ENCODE measurements around the gene ARHGEF28. TPM values are rescaled to one million over a fixed set of nuclear protein-coding genes. Genes with fewer than 3 reads are reported as not detected.
A peak's percentile ranks its signal among the peaks of the same experiment; 100 is the strongest.

The ARHGEF28 gene
- total and polyA plus RNA-seq, 8 donors = 13.9 to 156 (median 55.7) TPM

DNA sequence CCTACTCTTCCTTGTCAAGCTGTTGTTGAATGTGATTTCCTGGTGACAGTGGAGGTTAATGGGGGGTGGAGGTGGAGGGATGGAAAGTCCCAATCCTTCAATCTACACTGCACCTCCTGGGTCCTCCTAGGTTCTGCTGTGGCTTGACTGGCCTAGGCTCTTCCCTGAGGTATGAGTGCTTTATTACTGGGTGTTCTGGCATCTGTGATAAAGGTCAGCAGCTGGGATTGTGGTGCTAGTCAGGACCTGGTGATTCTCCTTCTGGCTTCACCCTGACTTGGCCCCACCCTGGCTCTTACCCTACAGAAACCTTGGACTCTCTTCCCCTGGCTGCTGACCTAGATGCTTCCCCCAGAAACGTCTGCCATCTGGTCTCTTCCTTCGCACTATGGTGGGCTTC, 194.3 kb downstream of the ARHGEF28 start:
- intact Hi-C loops (cut with DNase I; ENCODE audit: low total_unique reads) = no loop called here
- DNase-seq = no peak
- H3K36me3 ChIP-seq = no peaks in the 10 kb centered on the region
- no peak overlapping the region for H3K27ac ChIP-seq
- 62 to 83% (median 80%) methylated on average over 2 of the region's 2 CpGs for WGBS, 5 donors
- H3K27me3 ChIP-seq = no peaks in the 10 kb centered on the region
- TF ChIP-seq POLR2AphosphoS5 (IDR thresholded peaks at IDR 0.05) (no peak), POLR2A (IDR thresholded peaks at IDR 0.05) (no peak), EP300 (IDR thresholded peaks at IDR 0.05) (no peak)
- TF ChIP-seq, protein P1, sequence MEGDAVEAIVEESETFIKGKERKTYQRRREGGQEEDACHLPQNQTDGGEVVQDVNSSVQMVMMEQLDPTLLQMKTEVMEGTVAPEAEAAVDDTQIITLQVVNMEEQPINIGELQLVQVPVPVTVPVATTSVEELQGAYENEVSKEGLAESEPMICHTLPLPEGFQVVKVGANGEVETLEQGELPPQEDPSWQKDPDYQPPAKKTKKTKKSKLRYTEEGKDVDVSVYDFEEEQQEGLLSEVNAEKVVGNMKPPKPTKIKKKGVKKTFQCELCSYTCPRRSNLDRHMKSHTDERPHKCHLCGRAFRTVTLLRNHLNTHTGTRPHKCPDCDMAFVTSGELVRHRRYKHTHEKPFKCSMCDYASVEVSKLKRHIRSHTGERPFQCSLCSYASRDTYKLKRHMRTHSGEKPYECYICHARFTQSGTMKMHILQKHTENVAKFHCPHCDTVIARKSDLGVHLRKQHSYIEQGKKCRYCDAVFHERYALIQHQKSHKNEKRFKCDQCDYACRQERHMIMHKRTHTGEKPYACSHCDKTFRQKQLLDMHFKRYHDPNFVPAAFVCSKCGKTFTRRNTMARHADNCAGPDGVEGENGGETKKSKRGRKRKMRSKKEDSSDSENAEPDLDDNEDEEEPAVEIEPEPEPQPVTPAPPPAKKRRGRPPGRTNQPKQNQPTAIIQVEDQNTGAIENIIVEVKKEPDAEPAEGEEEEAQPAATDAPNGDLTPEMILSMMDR (IDR thresholded peaks at IDR 0.05) = no peak
- H3K4me3 ChIP-seq = no peak overlapping the region
- peaks cover 10 to 39% (median 24%) of the 10 kb centered on the region in 4 donors for H3K4me1 ChIP-seq
- no peaks in the 10 kb centered on the region for H3K9me3 ChIP-seq

DNA sequence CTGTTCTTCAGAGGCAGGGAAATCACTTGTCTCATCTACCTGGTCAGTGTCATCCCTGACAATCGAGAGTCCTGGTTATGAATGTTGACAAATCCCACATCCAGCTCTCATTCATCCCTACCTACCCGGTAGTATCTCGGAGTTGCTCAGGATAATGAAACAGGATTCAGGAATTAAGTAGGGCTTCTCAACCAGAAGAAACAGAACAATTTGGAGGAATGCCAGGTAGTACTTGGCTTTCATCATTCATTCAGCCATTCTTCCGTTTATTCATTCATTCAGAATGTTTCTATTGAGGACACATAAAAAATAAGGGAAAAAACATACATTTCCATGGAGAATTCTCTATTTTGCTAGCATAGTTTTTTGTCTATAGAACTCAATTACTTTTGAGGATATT, 195.0 kb downstream of the ARHGEF28 start:
- Histone ChIP-seq H3K27me3 (no peaks in the 10 kb centered on the region), H3K4me1 (peaks cover 10 to 39% (median 24%) of the 10 kb centered on the region in 4 donors), H3K9me3 (no peaks in the 10 kb centered on the region), H3K27ac (no peak overlapping the region), H3K36me3 (no peaks in the 10 kb centered on the region), H3K4me3 (no peak overlapping the region)
- TF ChIP-seq, protein P1 (IDR thresholded peaks at IDR 0.05) = no peak
- no peak for TF ChIP-seq POLR2A (IDR thresholded peaks at IDR 0.05)
- TF ChIP-seq POLR2AphosphoS5 (IDR thresholded peaks at IDR 0.05) = no peak
- TF ChIP-seq EP300 (IDR thresholded peaks at IDR 0.05) = no peak
- intact Hi-C loops (cut with DNase I; ENCODE audit: low total_unique reads) = no loop called here
- no peak for DNase-seq
- 70 to 80% (median 76%) methylated on average over 4 of the region's 4 CpGs for WGBS, 5 donors

DNA sequence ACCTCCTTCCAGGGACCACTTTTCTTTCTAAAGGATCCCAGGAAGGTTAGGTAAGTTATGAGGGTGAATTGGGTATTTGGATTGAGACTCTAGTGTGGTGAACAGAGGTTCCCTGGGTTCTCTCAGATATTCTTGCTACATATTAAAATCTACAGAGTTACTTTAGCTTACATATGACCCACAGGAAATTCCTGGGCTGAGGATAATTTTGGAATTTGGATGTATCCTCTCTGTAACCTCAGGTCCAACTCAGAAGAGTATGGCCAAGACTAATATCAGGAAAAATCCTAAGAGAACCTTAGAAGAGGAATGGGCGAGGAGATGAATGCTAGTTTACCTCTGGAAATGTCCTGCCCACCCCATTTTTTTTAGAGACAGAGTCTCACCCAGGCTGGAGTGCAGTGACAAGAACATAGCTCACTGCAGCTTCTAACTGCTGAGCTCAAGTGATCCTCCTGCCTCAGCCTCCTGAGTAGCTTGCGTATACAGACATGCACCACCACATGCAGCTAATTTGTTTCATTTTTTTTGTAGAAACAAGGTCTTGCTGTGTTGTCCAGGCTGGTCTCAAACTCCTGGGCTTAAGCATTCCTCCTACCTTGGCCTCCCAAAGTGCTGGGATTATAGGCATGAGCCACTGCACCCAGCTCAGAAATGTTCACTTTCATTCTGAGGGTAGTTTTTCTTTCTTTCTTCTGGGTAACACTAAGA, 196.4 kb downstream of the ARHGEF28 start:
- H3K27me3 ChIP-seq = no peaks in the 10 kb centered on the region
- H3K4me3 ChIP-seq = no peak overlapping the region
- H3K36me3 ChIP-seq = no peaks in the 10 kb centered on the region
- DNase-seq = no peak
- no peaks in the 10 kb centered on the region for H3K9me3 ChIP-seq
- WGBS, 5 donors = 80 to 90% (median 84%) methylated on average over 2 of the region's 2 CpGs
- H3K27ac ChIP-seq = peak overlapping the region; percentile 50 to 57 (median 52)
- peaks cover 10 to 45% (median 29%) of the 10 kb centered on the region in 4 donors for H3K4me1 ChIP-seq
- intact Hi-C loops (cut with DNase I; ENCODE audit: low total_unique reads) = no loop called here
- TF ChIP-seq, protein P1 (IDR thresholded peaks at IDR 0.05) = no peak
- no peak for TF ChIP-seq POLR2A (IDR thresholded peaks at IDR 0.05)

DNA sequence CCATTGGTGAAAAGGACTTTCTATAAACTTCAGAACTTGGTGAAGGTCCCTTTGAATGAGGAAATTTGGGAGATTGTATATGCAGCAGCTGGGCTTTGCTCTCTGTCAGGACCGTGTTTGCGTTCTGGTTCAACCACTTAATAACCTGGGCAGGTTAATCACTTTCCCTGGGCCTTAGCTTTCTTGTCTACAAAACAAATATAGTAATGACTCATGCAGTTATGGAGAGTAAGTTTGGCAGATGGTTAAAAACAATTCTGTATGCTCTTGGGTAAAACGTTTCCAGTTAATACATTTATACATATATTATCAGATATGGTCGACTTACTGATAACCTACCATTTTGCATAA, 197.0 kb downstream of the ARHGEF28 start:
- Histone ChIP-seq H3K27me3 (no peaks in the 10 kb centered on the region), H3K9me3 (no peaks in the 10 kb centered on the region), H3K27ac (peak overlapping the region; percentile 50 to 57 (median 52)), H3K4me3 (no peak overlapping the region), H3K4me1 (peaks cover 10 to 45% (median 29%) of the 10 kb centered on the region in 4 donors), H3K36me3 (no peaks in the 10 kb centered on the region)
- 11 to 44% (median 28%) methylated on average over 4 of the region's 4 CpGs for WGBS, 5 donors
- intact Hi-C loops (cut with DNase I; ENCODE audit: low total_unique reads) = no loop called here
- peak in 1 of 2 donors; percentile 80 for DNase-seq
- TF ChIP-seq POLR2AphosphoS5 (IDR thresholded peaks at IDR 0.05) = peak in 1 of 3 donors; percentile 40
- TF ChIP-seq EP300 (IDR thresholded peaks at IDR 0.05) = no peak

DNA sequence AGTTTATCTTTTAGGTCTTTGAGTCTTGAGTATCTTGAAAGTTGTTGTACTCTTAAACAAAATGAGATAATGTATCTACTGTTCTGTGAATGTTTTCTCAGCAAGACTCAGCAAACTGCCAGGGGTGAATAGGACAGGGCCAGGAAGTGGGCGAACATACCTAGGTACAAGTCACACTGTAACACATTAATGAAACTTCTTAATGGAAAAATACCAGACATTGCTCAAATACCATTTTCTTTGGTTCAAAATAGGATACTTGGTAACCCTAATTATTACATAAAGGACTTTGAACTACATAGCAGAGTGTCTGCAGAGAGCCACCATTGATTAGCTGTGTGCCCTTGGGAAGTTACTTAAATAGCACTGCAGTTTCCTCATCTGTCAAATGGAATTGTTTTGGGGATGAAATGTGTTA, 197.5 kb downstream of the ARHGEF28 start:
- Histone ChIP-seq H3K9me3 (no peaks in the 10 kb centered on the region), H3K27ac (peak overlapping the region in 4 of 5 donors; percentile 50 to 57 (median 54)), H3K36me3 (no peaks in the 10 kb centered on the region), H3K4me3 (no peak overlapping the region), H3K27me3 (no peaks in the 10 kb centered on the region), H3K4me1 (peaks cover 10 to 45% (median 27%) of the 10 kb centered on the region in 4 donors)
- WGBS, 5 donors = 24 to 70% (median 45%) methylated on average over 1 of the region's 1 CpG
- intact Hi-C loops (cut with DNase I; ENCODE audit: low total_unique reads) = no loop called here
- DNase-seq = peak in 1 of 2 donors; percentile 56
- TF ChIP-seq, protein P1 (IDR thresholded peaks at IDR 0.05) = no peak
- peak in 1 of 3 donors; percentile 9 for TF ChIP-seq POLR2AphosphoS5 (IDR thresholded peaks at IDR 0.05)
